GM19397 (cell line): ENCODE measurements around the gene ACOT8.
"Not testable (repeated sequence)": the region's sequence is repeated elsewhere in the genome, so short reads cannot be mapped to it uniquely, and the experiment has no call there.

Experiments
- ATAC-seq: cut with Tn5 transposase; IDR thresholded peaks from one replicate; pipeline ENCODE4 v1.9.1; 2021; ENCODE audit warnings: mild to moderate bottlenecking, moderate library complexity; ENCODE audit not compliant: unreplicated experiment

The ACOT8 gene

GRCh38 chr20:45798935-45799642 lies 58.1 kb downstream of the ACOT8 start:
- ATAC-seq, result peak; percentile 57

GRCh38 chr20:45797955-45798354 lies 59.2 kb downstream of the ACOT8 start:
- not testable (repeated sequence) for ATAC-seq

DNA sequence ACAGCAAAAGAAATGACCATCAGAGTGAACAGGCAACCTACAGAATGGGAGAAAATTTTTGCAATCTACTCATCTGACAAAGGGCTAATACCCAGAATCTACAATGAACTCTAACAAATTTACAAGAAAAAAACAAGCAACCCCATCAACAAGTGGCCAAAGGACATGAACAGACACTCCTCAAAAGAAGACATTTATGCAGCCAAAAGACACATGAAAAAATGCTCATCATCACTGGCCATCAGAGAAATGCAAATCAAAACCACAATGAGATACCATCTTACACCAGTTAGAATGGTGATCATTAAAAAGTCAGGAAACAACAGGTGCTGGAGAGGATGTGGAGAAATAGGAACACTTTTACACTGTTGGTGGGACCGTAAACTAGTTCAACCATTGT lies 59.7 kb downstream of the ACOT8 start:
- not testable (repeated sequence) for ATAC-seq

DNA sequence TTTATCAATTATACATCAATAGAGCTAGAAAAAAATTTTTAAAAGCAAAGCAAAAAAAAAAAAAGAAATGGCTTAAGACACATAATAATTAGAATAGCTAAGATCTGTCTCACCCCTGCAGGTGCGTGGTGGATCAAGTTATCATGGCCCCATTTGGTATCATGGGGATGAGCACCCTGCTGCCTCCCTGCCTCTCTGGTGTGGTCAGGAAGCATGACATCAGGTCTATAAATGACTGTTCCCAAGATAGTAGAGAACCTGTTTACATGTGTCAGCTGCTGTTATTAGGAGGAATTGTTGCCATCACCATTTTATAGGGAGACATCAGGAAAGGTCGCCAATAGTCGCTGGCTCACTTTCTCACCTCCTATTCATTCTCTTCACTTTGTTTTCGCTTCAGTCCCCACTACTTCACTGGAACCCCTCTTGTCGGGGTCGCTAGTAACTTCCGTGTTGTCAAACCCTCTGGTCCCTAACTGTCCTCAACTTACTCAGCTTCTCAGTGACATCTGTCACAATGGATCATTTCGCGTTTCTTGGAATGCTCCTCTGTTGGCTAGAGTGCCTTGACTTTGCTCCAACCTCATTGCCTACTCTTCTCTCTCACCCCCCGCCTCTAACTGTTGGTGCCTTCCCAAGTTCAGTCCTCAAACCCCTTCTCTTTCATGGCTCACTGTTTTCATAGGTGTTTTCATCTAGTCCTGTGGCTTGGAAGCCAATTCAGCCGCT lies 60.7 kb downstream of the ACOT8 start:
- ATAC-seq, result no peak

DNA sequence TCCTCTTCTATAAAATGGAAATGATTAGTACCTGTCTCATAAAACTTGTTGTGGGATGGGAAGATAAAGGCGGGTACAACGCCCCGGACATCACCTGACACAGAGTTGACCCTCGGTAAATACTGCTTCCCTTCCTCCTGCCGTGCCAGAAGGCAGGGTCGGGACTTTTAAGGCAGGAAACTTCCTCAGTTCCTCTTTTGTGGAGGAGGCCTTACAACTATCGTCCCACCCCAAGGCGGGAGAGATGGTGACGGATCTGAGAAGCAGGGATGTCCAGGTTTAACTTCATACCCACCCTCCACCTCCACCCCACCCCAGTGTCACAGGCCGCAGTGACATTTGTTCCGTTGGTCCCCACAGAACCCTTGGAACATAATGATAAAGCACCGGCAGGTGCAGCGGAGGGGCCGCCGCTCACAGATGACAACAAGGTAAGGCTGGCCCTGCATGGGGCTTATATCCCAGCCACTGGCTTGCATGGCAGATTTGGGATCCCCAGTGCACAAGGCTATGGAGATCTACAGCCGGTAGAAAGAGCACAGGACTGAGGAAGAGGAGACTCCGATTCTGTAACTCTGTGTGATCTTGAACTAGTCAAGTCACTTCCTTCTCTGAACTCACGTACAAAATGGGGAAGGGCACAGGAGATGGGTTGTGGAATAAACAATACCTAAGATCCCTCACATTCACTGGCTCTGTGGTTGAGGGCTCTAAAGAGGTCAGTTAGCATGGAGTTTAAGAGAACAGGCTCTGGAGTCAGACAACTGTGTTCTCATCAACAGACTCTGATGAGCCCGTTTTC lies 64.7 kb downstream of the ACOT8 start:
- ATAC-seq, result no peak
